WERI-Rb-1 (cell line): ENCODE measurements around the gene PFN4.

Source experiments
- DNase-seq: peaks from one replicate; pipeline ENCODE4 v3.0.0-alpha.2; 2020
- H3K27ac ChIP-seq: fragments of 250-450 bp; sonication (Bioruptor Pico); 2 replicates; pipeline ENCODE4 v1.5.1; 2020; ENCODE audit warnings: mild to moderate bottlenecking, moderate library complexity
- H3K27me3 ChIP-seq: fragments of 250-450 bp; sonication (Bioruptor Pico); 2 replicates; pipeline ENCODE4 v1.5.1; 2021; ENCODE audit warnings: mild to moderate bottlenecking, low read depth, moderate library complexity; ENCODE audit not compliant: insufficient read depth, severe bottlenecking
- H3K36me3 ChIP-seq: fragments of 250-450 bp; sonication (Bioruptor Pico); 2 replicates; pipeline ENCODE4 v1.5.1; 2020; ENCODE audit warnings: mild to moderate bottlenecking, moderate library complexity
- H3K4me3 ChIP-seq: 2 replicates; pipeline ENCODE4 v1.5.1; 2011; ENCODE audit warnings: low read depth, mild to moderate bottlenecking, control low read depth, low read length
- H3K9me3 ChIP-seq: fragments of 250-450 bp; sonication (Bioruptor Pico); 2 replicates; pipeline ENCODE4 v1.5.1; 2021; ENCODE audit warnings: mild to moderate bottlenecking, moderate library complexity; ENCODE audit not compliant: severe bottlenecking
- TF ChIP-seq, protein P1 (sequence below): IDR thresholded peaks from 2 replicates; pipeline ENCODE4 v1.5.1; 2011; ENCODE audit warnings: low read depth, mild to moderate bottlenecking, control low read depth, inconsistent platforms, low read length

PFN4 gene

DNA sequence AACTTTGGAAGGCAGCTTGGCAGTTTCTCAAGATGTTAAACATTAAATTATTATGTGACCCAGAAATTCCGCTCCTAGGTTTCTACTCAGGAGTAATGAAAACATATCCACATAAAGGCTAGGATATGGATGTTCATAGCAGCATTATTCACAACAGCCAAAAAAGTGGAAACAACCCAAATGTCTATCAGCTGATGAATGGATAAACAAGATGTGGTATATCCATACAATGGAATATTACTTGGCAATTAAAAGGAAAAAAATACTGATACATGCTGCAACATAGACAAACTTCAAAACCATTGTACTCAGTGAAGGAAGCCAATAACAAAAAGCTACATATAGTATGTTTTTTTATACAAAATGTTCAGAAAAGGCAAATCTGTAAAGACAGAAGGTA, 39.4 kb upstream of the PFN4 start:
- Histone ChIP-seq H3K9me3 (peaks cover 9% of the 10 kb centered on the region), H3K27ac (no peak overlapping the region), H3K36me3 (no peaks in the 10 kb centered on the region), H3K27me3 (no peaks in the 10 kb centered on the region), H3K4me3 (no peak overlapping the region)
- TF ChIP-seq, protein P1, sequence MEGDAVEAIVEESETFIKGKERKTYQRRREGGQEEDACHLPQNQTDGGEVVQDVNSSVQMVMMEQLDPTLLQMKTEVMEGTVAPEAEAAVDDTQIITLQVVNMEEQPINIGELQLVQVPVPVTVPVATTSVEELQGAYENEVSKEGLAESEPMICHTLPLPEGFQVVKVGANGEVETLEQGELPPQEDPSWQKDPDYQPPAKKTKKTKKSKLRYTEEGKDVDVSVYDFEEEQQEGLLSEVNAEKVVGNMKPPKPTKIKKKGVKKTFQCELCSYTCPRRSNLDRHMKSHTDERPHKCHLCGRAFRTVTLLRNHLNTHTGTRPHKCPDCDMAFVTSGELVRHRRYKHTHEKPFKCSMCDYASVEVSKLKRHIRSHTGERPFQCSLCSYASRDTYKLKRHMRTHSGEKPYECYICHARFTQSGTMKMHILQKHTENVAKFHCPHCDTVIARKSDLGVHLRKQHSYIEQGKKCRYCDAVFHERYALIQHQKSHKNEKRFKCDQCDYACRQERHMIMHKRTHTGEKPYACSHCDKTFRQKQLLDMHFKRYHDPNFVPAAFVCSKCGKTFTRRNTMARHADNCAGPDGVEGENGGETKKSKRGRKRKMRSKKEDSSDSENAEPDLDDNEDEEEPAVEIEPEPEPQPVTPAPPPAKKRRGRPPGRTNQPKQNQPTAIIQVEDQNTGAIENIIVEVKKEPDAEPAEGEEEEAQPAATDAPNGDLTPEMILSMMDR: no peak
- DNase-seq: no peak

DNA sequence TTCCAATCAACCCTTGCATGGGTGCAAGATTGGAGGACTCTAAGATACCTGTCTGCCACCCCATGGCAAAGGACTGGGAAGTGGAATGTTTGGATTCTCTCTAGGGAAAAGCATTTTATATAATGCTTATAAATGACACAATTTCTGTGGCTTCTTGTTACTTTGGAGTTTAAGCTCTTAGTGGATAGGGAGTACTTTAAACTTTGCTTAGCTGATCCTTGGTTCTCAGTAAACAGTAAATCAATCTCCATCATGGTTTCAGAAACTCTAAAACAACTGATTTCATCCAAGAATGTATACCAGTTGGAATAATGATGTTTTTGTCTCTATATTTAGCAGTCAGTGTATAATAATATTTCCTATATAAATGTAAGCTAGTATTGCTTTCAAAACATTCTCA, 37.6 kb upstream of the PFN4 start:
- H3K4me3 ChIP-seq: no peak overlapping the region
- no peaks in the 10 kb centered on the region for H3K36me3 ChIP-seq
- H3K9me3 ChIP-seq: peaks cover 9% of the 10 kb centered on the region
- no peak for DNase-seq
- H3K27me3 ChIP-seq: no peaks in the 10 kb centered on the region
- no peak overlapping the region for H3K27ac ChIP-seq
- TF ChIP-seq, protein P1: no peak

DNA sequence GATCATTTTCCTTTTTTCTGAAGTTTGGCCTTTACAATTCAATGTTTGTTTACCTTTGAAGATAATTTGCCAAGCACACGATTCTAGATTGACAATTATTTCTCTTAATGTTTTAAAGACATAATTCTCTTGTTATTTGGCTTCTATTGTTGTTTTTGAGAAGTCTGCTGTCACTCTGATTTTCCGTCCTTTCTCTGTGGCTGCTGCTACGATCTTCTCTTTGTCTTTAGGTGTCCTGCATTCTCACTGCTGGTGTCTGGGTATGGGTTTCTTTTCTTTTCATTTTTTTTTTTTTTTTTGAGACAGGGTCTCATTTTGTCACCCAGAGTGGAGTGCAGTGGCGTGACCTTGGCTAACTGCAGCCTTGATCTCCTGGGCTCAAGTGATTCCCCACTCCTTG, 36.6 kb upstream of the PFN4 start:
- TF ChIP-seq, protein P1: no peak
- no peaks in the 10 kb centered on the region for H3K27me3 ChIP-seq
- DNase-seq: no peak
- no peaks in the 10 kb centered on the region for H3K36me3 ChIP-seq
- peaks cover 9% of the 10 kb centered on the region for H3K9me3 ChIP-seq
- no peak overlapping the region for H3K27ac ChIP-seq
- no peak overlapping the region for H3K4me3 ChIP-seq

- H3K9me3 ChIP-seq: peaks cover 9% of the 10 kb centered on the region
- H3K4me3 ChIP-seq: no peak overlapping the region
- H3K27me3 ChIP-seq: no peaks in the 10 kb centered on the region
- no peak overlapping the region for H3K27ac ChIP-seq
- DNase-seq: no peak
- TF ChIP-seq, protein P1: no peak
- no peaks in the 10 kb centered on the region; the same call in 1 of the 2 replicates for H3K36me3 ChIP-seq
Measured at GRCh38 chr2:24158131-24158530, 35.0 kb upstream of the PFN4 start.

GRCh38 chr2:24153478-24153877, 30.3 kb upstream of the PFN4 start:
- no peak for DNase-seq
- H3K27me3 ChIP-seq: no peaks in the 10 kb centered on the region
- no peaks in the 10 kb centered on the region; the same call in 1 of the 2 replicates for H3K36me3 ChIP-seq
- peaks cover 4% of the 10 kb centered on the region for H3K9me3 ChIP-seq
- TF ChIP-seq, protein P1: no peak
- no peak overlapping the region for H3K4me3 ChIP-seq
- H3K27ac ChIP-seq: no peak overlapping the region
